AG04450 (cell line): ENCODE results near the gene ZDHHC1. TPM values are rescaled to one million over a fixed set of nuclear protein-coding genes. Genes with fewer than 3 reads are reported as not detected.

Source experiments
- CTCF ChIA-PET: fragments of 300-600, 350-600 bp; formaldehyde crosslinking; extraction: SDS; loops from one replicate; lab custom pipeline; 2022; ENCODE audit warnings: antibody characterized with exemption, inconsistent platforms; lab: Charles Lee
- POLR2A ChIA-PET: fragments of 350-600 bp; formaldehyde crosslinking; extraction: SDS; loops from one replicate; lab custom pipeline; 2021; ENCODE audit warnings: antibody characterized with exemption, inconsistent platforms; lab: Yijun Ruan, JAX
- DNase-seq: peaks from one replicate; pipeline ENCODE4 v3.0.0-alpha.2; 2011; ENCODE audit warnings: low read depth, low spot score
- H3K27ac ChIP-seq: one replicate; pipeline ENCODE4 v1.5.1; 2012; ENCODE audit warnings: low read depth, low read length, control low read depth
- H3K27me3 ChIP-seq: one replicate; pipeline ENCODE4 v1.6.0; 2012; ENCODE audit warnings: low read length; ENCODE audit not compliant: control insufficient read depth, insufficient read depth
- H3K4me3 ChIP-seq: 2 replicates; pipeline ENCODE4 v1.5.1; 2011; ENCODE audit warnings: mild to moderate bottlenecking, low read depth, low read length, control low read depth
- H3K9me3 ChIP-seq: 2 replicates; pipeline ENCODE4 v1.5.1; 2012; ENCODE audit warnings: low read length; ENCODE audit not compliant: control insufficient read depth, insufficient read depth
- CTCF ChIP-seq: IDR thresholded peaks from 2 replicates; pipeline ENCODE4 v1.5.1; 2011; ENCODE audit warnings: low read depth, low read length, control low read depth, inconsistent platforms
- polyA plus RNA-seq: library from polyadenylated mRNA; depleted of rRNA; stranded (reverse); fragments of >200 nt; gene quantifications from 2 replicates; pipeline ENCODE4 v1.2.3, GENCODE V29; 2011

Gene ZDHHC1
- polyA plus RNA-seq, 1 experiment, result 1.9 TPM

- Histone ChIP-seq H3K4me3 (no peak overlapping the region), H3K27me3 (peaks cover 18% of the 10 kb centered on the region), H3K9me3 (peaks cover 5% of the 10 kb centered on the region; the same call in 1 of the 2 replicates), H3K27ac (no peak overlapping the region)
- no peak for TF ChIP-seq CTCF
- ChIA-PET CTCF (interaction anchor here (0.6 kb wide), 3 partner anchors 46 to 159 kb away, joined by 3 to 5 read pairs (median 3); no protein-coding TSS in a partner anchor), POLR2A (interaction anchor here (0.7 kb wide), 1 partner anchor 72 kb away, joined by 3 read pairs; no protein-coding TSS in a partner anchor)
- no peak for DNase-seq
Observed at GRCh38 chr16:67391424-67392300, 24.6 kb downstream of the ZDHHC1 start.

- POLR2A ChIA-PET, result interaction anchor here (0.7 kb wide), 1 partner anchor 71 kb away, joined by 3 read pairs; no protein-coding TSS in a partner anchor
- TF ChIP-seq CTCF, result no peak
- CTCF ChIA-PET, result interaction anchor here (0.6 kb wide), 3 partner anchors 46 to 158 kb away, joined by 3 to 5 read pairs (median 3); no protein-coding TSS in a partner anchor
- Histone ChIP-seq H3K4me3 (no peak overlapping the region), H3K27me3 (peaks cover 20% of the 10 kb centered on the region), H3K9me3 (peaks cover 5% of the 10 kb centered on the region; the same call in 1 of the 2 replicates), H3K27ac (no peak overlapping the region)
- DNase-seq, result no peak
Observed at GRCh38 chr16:67390816-67391423, 25.4 kb downstream of the ZDHHC1 start.

- Histone ChIP-seq H3K27me3 (peaks cover 22% of the 10 kb centered on the region), H3K9me3 (peaks cover 5% of the 10 kb centered on the region; the same call in 1 of the 2 replicates), H3K4me3 (no peak overlapping the region), H3K27ac (no peak overlapping the region)
- no peak for TF ChIP-seq CTCF
- no peak for DNase-seq
- POLR2A ChIA-PET, result no interaction called here
- CTCF ChIA-PET, result interaction anchor here (1.2 kb wide), 1 partner anchor 130 kb away, joined by 5 read pairs; no protein-coding TSS in a partner anchor
Observed at GRCh38 chr16:67389911-67390815, 26.1 kb downstream of the ZDHHC1 start.

- TF ChIP-seq CTCF, result no peak
- Histone ChIP-seq H3K4me3 (no peak overlapping the region), H3K9me3 (no peaks in the 10 kb centered on the region; the same call in 1 of the 2 replicates), H3K27ac (no peak overlapping the region), H3K27me3 (peaks cover 22% of the 10 kb centered on the region)
- ChIA-PET CTCF (interaction anchor here (0.6 to 1.2 kb wide), 6 partner anchors 11 to 128 kb away, joined by 3 to 6 read pairs (median 4); no protein-coding TSS in a partner anchor), POLR2A (interaction anchor here (0.6 kb wide), 1 partner anchor 30 kb away, joined by 4 read pairs; no protein-coding TSS in a partner anchor)
- DNase-seq, result no peak
Observed at GRCh38 chr16:67388591-67388990, 27.7 kb downstream of the ZDHHC1 start.
